HEK293T (cell line): ENCODE measurements around the gene SLC13A5.

Experiments
- ELF4 ChIP-seq: fragments of 450-650 bp; IDR thresholded peaks from 2 replicates; pipeline ENCODE4 v1.6.1; 2017; ENCODE audit warnings: antibody characterized with exemption
- FOXA1 ChIP-seq: fragments of 450-650 bp; IDR thresholded peaks from 2 replicates; pipeline ENCODE4 v1.6.1; 2016; ENCODE audit warnings: mild to moderate bottlenecking
- FOXM1 ChIP-seq: fragments of 450-650 bp; IDR thresholded peaks from 2 replicates; pipeline ENCODE4 v1.6.1; 2017; ENCODE audit warnings: mild to moderate bottlenecking, borderline replicate concordance

DNA sequence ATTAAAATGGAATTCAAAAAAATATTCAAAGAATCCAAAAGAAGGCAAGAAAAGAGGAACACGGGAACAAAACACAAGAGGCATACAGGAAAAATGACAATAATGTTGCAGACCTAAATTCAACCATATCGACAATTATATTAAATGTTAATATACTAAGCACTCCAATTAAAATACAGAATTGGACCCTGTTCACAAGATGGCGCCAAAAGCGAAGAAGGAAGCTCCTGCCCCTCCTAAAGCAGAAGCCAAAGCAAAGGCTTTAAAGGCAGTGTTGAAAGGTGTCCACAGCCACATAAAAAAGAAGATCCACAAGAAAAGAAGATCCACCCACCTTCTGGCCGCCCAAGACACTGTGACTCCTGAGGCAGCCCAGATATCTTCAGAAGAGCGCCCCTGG is 36.4 kb upstream of the SLC13A5 start:
- no peak for TF ChIP-seq FOXA1
- no peak for TF ChIP-seq FOXM1
- no peak for TF ChIP-seq ELF4
